Uterus (tissue), 4 donors: ENCODE data around the gene SH3PXD2B. TPM values are rescaled to one million over a fixed set of nuclear protein-coding genes. Genes with fewer than 3 reads are reported as not detected.

Experiments
- DNase-seq, 2 donors: peaks; one replicate each; pipeline ENCODE4 v3.0.0-alpha.2; 2019 to 2020
- H3K27ac ChIP-seq, 2 donors: fragments of 200-600 bp; sonication (generic); 1 replicate in 1 of 2; 2 replicates in 1 of 2; pipeline ENCODE4 v1.5.1; 2016 to 2018
- H3K27me3 ChIP-seq, 2 donors: fragments of 200-600 bp; sonication (generic); one replicate each; pipeline ENCODE4 v1.5.1; 2018 to 2019; ENCODE audit warnings: control low read depth in 1 of 2
- H3K36me3 ChIP-seq, 2 donors: fragments of 200-600 bp; sonication (generic); one replicate each; pipeline ENCODE4 v1.5.1; 2019; ENCODE audit warnings: control low read depth in 1 of 2
- H3K4me1 ChIP-seq, 2 donors: fragments of 200-600 bp; sonication (generic); one replicate each; pipeline ENCODE4 v1.5.1; 2018 to 2019; ENCODE audit warnings: control low read depth in 1 of 2
- H3K4me3 ChIP-seq, 2 donors: fragments of 200-600 bp; sonication (generic); 1 replicate in 1 of 2; 2 replicates in 1 of 2; pipeline ENCODE4 v1.5.1; 2018 to 2019; ENCODE audit warnings: mild to moderate bottlenecking in 1 of 2
- H3K9me3 ChIP-seq, 2 donors: fragments of 200-600 bp; sonication (generic); one replicate each; pipeline ENCODE4 v1.5.1; 2019; ENCODE audit warnings: control low read depth in 1 of 2
- CTCF ChIP-seq, 4 experiments: fragments of 200-600 bp in 2 of 4; fragments of 450-650 bp in 2 of 4; sonication (generic) in 2 of 4; IDR thresholded peaks; one replicate each; pipeline ENCODE4 v1.5.1; 2016 to 2019; ENCODE audit warnings: antibody characterized with exemption in 4 of 4, mild to moderate bottlenecking in 2 of 4, moderate library complexity in 1 of 4
- POLR2A ChIP-seq, 2 donors: fragments of 450-650 bp; IDR thresholded peaks; one replicate each; pipeline ENCODE4 v1.6.1; 2016; ENCODE audit warnings: antibody characterized with exemption in 2 of 2, mild to moderate bottlenecking in 1 of 2, moderate library complexity in 1 of 2
- intact Hi-C: fragments of 100-400 bp; cut with DNase I; formaldehyde crosslinking; loops from one replicate; pipeline ENCODE4 v1.15.1; 2023; ENCODE audit warnings: low total_unique reads
- total RNA-seq, 4 donors: library from RNA; depleted of rRNA in 3 of 4; stranded (reverse); fragments of >200 nt in 3 of 4; gene quantifications; one replicate each; pipeline versions ENCODE4 v1.1.0 to v1.2.4, GENCODE V29; 2014 to 2023
- donor health status: DM: yes; HTN: yes; CAD: no.

SH3PXD2B gene
- total RNA-seq, 4 donors from 2014 or later: 26.1 to 82.6 (median 31.0) TPM

GRCh38 chr5:172493906-172494305 lies 39.6 kb upstream of the SH3PXD2B start:
- no peaks in the 10 kb centered on the region for H3K9me3 ChIP-seq
- no peaks in the 10 kb centered on the region for H3K27me3 ChIP-seq
- no peaks in the 10 kb centered on the region for H3K36me3 ChIP-seq
- H3K27ac ChIP-seq: no peak overlapping the region
- intact Hi-C loops: no loop called here
- no peak overlapping the region for H3K4me3 ChIP-seq
- peak in 1 of 2 donors; percentile 4 for DNase-seq
- TF ChIP-seq CTCF (IDR thresholded peaks at IDR 0.05): no peak
- TF ChIP-seq POLR2A (IDR thresholded peaks at IDR 0.05): no peak
- peaks cover 0 to 5% of the 10 kb centered on the region in 2 donors for H3K4me1 ChIP-seq

GRCh38 chr5:172493461-172493860 lies 39.1 kb upstream of the SH3PXD2B start:
- no peaks in the 10 kb centered on the region for H3K27me3 ChIP-seq
- H3K4me1 ChIP-seq: peaks cover 0 to 5% of the 10 kb centered on the region in 2 donors
- intact Hi-C loops: no loop called here
- H3K27ac ChIP-seq: no peak overlapping the region
- TF ChIP-seq POLR2A (IDR thresholded peaks at IDR 0.05): no peak
- no peak for TF ChIP-seq CTCF (IDR thresholded peaks at IDR 0.05)
- H3K9me3 ChIP-seq: no peaks in the 10 kb centered on the region
- no peak overlapping the region for H3K4me3 ChIP-seq
- no peaks in the 10 kb centered on the region for H3K36me3 ChIP-seq
- DNase-seq: no peak

GRCh38 chr5:172493002-172493401 lies 38.7 kb upstream of the SH3PXD2B start:
- DNase-seq: no peak
- H3K9me3 ChIP-seq: no peaks in the 10 kb centered on the region
- H3K36me3 ChIP-seq: no peaks in the 10 kb centered on the region
- peaks cover 0 to 5% of the 10 kb centered on the region in 2 donors for H3K4me1 ChIP-seq
- TF ChIP-seq CTCF (IDR thresholded peaks at IDR 0.05): no peak
- no peak for TF ChIP-seq POLR2A (IDR thresholded peaks at IDR 0.05)
- H3K27me3 ChIP-seq: no peaks in the 10 kb centered on the region
- H3K4me3 ChIP-seq: no peak overlapping the region
- intact Hi-C loops: no loop called here
- no peak overlapping the region for H3K27ac ChIP-seq

- Histone ChIP-seq H3K36me3 (no peaks in the 10 kb centered on the region), H3K27me3 (no peaks in the 10 kb centered on the region), H3K27ac (no peak overlapping the region), H3K4me1 (peaks cover 0 to 2% of the 10 kb centered on the region in 2 donors), H3K4me3 (no peak overlapping the region), H3K9me3 (no peaks in the 10 kb centered on the region)
- intact Hi-C loops: no loop called here
- DNase-seq: no peak
- no peak for TF ChIP-seq CTCF (IDR thresholded peaks at IDR 0.05)
- no peak for TF ChIP-seq POLR2A (IDR thresholded peaks at IDR 0.05)
Measured at GRCh38 chr5:172492097-172492840, 37.9 kb upstream of the SH3PXD2B start.

- H3K4me3 ChIP-seq: no peak overlapping the region
- no peak overlapping the region for H3K27ac ChIP-seq
- no peaks in the 10 kb centered on the region for H3K27me3 ChIP-seq
- no peaks in the 10 kb centered on the region for H3K9me3 ChIP-seq
- H3K4me1 ChIP-seq: no peaks in the 10 kb centered on the region
- DNase-seq: no peak
- TF ChIP-seq CTCF (IDR thresholded peaks at IDR 0.05) (no peak), POLR2A (IDR thresholded peaks at IDR 0.05) (no peak)
- intact Hi-C loops: no loop called here
- no peaks in the 10 kb centered on the region for H3K36me3 ChIP-seq
Measured at GRCh38 chr5:172491481-172491880, 37.2 kb upstream of the SH3PXD2B start.
